ENCODE results near the gene ACAP3. TPM values are rescaled to one million over a fixed set of nuclear protein-coding genes. Genes with fewer than 3 reads are reported as not detected.

Gene ACAP3
- total RNA-seq, 1 experiment from 2014 or later, result 42.2 TPM

GRCh38 chr1:1284221-1285101 lies 23.3 kb downstream of the ACAP3 start (continued):
- TF ChIP-seq ARID4B (CRISPR knock-in tag; IDR thresholded peaks at IDR 0.05; ENCODE audit: borderline replicate concordance), result no peak

DNA sequence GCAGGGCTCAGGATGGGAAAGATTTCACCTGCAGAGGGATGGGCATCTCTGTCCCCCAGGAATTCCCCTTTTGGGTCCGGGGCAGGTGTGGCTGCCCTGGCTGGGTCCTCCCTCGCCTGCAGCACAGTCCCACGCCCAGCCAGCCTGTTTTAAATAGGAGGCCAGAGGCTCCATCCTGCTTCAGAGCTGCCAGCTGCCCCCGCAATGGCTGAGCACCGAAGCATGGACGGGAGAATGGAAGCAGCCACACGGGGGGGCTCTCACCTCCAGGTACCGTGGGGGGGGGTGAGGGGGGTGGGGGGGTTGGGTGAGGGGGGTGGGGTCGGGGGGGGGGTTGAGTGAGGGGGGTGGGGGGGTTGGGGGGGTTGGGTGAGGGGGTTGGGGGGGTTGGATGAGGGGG lies 23.9 kb downstream of the ACAP3 start:
- Mint-ChIP-seq H3K4me3 (no peak overlapping the region), H3K9me3 (no peaks in the 10 kb centered on the region), H3K36me3 (no peaks in the 10 kb centered on the region), H3K27me3 (ENCODE audit: low read depth) (no peaks in the 10 kb centered on the region), H3K4me1 (no peaks in the 10 kb centered on the region), H3K27ac (no peak overlapping the region)
- ChIA-PET CTCF (interaction anchor here (1.6 to 2.1 kb wide), 2 partner anchors 8 to 10 kb away, joined by 8 to 15 read pairs; partner anchors contain the start of gene UBE2J2), POLR2A (no interaction called here)
- TF ChIP-seq ARID4B (CRISPR knock-in tag; IDR thresholded peaks at IDR 0.05; ENCODE audit: borderline replicate concordance) (no peak), SMAD4 (CRISPR knock-in tag; IDR thresholded peaks at IDR 0.05) (no peak), ZNF317 (CRISPR knock-in tag; IDR thresholded peaks at IDR 0.05; ENCODE audit: borderline replicate concordance, low read depth) (no peak), RORB (CRISPR knock-in tag; IDR thresholded peaks at IDR 0.05) (no peak), ETV6 (CRISPR knock-in tag; IDR thresholded peaks at IDR 0.05) (no peak), CREB1 (CRISPR knock-in tag; IDR thresholded peaks at IDR 0.05) (no peak), ZNF396 (CRISPR knock-in tag; IDR thresholded peaks at IDR 0.05; ENCODE audit: borderline replicate concordance) (no peak)
- ATAC-seq (peak; percentile 17; the same call in 1 of the 2 replicates), DNase-seq (ENCODE audit: low spot score) (peak; percentile 29)

- H3K4me3 Mint-ChIP-seq, result no peak overlapping the region
- no peaks in the 10 kb centered on the region for H3K4me1 Mint-ChIP-seq
- H3K27ac Mint-ChIP-seq, result no peak overlapping the region
- TF ChIP-seq NR2C2 (CRISPR knock-in tag; IDR thresholded peaks at IDR 0.05) (no peak), NR1H2 (CRISPR knock-in tag; IDR thresholded peaks at IDR 0.05) (no peak), GRHL2 (CRISPR knock-in tag; IDR thresholded peaks at IDR 0.05; ENCODE audit: insufficient replicate concordance, severe bottlenecking) (no peak), MYBL2 (CRISPR knock-in tag; IDR thresholded peaks at IDR 0.05) (no peak), ZNF416 (CRISPR knock-in tag; IDR thresholded peaks at IDR 0.05) (no peak), ZNF396 (CRISPR knock-in tag; IDR thresholded peaks at IDR 0.05; ENCODE audit: borderline replicate concordance) (no peak), TEAD4 (CRISPR knock-in tag; IDR thresholded peaks at IDR 0.05) (no peak)
- TF ChIP-seq, protein P1, sequence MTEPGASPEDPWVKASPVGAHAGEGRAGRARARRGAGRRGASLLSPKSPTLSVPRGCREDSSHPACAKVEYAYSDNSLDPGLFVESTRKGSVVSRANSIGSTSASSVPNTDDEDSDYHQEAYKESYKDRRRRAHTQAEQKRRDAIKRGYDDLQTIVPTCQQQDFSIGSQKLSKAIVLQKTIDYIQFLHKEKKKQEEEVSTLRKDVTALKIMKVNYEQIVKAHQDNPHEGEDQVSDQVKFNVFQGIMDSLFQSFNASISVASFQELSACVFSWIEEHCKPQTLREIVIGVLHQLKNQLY (CRISPR knock-in tag; IDR thresholded peaks at IDR 0.05), result no peak
- TF ChIP-seq, protein P2, sequence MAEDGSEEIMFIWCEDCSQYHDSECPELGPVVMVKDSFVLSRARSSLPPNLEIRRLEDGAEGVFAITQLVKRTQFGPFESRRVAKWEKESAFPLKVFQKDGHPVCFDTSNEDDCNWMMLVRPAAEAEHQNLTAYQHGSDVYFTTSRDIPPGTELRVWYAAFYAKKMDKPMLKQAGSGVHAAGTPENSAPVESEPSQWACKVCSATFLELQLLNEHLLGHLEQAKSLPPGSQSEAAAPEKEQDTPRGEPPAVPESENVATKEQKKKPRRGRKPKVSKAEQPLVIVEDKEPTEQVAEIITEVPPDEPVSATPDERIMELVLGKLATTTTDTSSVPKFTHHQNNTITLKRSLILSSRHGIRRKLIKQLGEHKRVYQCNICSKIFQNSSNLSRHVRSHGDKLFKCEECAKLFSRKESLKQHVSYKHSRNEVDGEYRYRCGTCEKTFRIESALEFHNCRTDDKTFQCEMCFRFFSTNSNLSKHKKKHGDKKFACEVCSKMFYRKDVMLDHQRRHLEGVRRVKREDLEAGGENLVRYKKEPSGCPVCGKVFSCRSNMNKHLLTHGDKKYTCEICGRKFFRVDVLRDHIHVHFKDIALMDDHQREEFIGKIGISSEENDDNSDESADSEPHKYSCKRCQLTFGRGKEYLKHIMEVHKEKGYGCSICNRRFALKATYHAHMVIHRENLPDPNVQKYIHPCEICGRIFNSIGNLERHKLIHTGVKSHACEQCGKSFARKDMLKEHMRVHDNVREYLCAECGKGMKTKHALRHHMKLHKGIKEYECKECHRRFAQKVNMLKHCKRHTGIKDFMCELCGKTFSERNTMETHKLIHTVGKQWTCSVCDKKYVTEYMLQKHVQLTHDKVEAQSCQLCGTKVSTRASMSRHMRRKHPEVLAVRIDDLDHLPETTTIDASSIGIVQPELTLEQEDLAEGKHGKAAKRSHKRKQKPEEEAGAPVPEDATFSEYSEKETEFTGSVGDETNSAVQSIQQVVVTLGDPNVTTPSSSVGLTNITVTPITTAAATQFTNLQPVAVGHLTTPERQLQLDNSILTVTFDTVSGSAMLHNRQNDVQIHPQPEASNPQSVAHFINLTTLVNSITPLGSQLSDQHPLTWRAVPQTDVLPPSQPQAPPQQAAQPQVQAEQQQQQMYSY (CRISPR knock-in tag; IDR thresholded peaks at IDR 0.05), result no peak
- ChIA-PET POLR2A (no interaction called here), CTCF (interaction anchor here (1.6 to 2.1 kb wide), 2 partner anchors 9 kb away, joined by 8 to 15 read pairs; partner anchors contain the start of gene UBE2J2)
- no peaks in the 10 kb centered on the region for H3K36me3 Mint-ChIP-seq
- DNase-seq (ENCODE audit: low spot score) (no peak), ATAC-seq (no peak)
- H3K9me3 Mint-ChIP-seq, result peaks cover 2% of the 10 kb centered on the region
- no peaks in the 10 kb centered on the region for H3K27me3 Mint-ChIP-seq (ENCODE audit: low read depth)
These were observed 24.7 kb downstream of the ACAP3 start for GRCh38 chr1:1282998-1283397.

Data from WTC11 (cell line).